NCI-H526 (cell line): ENCODE results near the gene KHDC1L.
"Not testable (repeated sequence)": the region's sequence is repeated elsewhere in the genome, so short reads cannot be mapped to it uniquely, and the experiment has no call there.

Source experiments
- DNase-seq, 2 experiments: peaks; one replicate each; lab custom pipeline; 2025; lab: John Stamatoyannopoulos, UW

KHDC1L gene

GRCh38 chr6:73204252-73204651, 21.0 kb downstream of the KHDC1L start:
- no peak for DNase-seq

- no peak for DNase-seq
Measured at GRCh38 chr6:73203098-73203497, 22.2 kb downstream of the KHDC1L start.

DNA sequence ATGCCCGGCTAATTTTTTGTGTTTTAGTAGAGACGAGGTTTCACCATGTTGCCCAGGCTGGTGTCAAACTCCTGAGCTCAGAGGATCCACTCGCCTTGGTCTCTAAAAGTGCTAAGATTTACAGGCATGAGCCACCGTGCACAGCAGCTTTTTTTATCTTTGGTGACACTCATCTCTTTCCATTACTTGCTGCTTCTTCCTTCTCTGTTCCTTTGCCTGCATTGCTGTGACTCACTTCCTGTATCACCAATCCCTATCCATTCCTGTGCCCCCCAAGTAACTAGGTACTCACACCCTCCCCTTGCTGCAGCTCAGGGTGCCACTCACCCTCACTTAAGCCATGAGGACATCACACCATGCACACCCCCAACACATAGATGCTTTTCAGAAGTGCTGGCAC, 24.6 kb downstream of the KHDC1L start:
- DNase-seq = no peak

GRCh38 chr6:73200247-73200646, 25.0 kb downstream of the KHDC1L start:
- DNase-seq = no peak

GRCh38 chr6:73194744-73195143, 30.6 kb downstream of the KHDC1L start:
- DNase-seq = no peak

DNA sequence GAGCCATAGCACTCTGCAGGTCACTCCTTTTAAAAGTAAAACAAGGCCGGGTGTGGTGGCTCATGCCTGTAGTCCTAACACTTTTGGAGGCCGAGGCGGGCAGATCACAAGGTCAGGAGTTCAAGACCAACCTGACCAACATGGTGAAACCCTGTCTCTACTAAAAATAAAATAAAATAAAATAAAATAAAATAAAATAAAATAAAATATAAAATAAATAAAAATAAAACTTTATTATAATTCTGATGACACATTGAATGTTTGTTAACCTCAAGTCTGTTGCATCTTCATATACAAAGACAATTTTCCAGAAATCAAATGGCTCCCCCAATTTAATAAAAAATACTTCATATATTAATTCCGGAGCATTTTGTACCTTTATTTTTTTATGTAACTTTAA, 32.0 kb downstream of the KHDC1L start:
- DNase-seq = not testable (repeated sequence)

GRCh38 chr6:73182021-73182607, 43.2 kb downstream of the KHDC1L start:
- DNase-seq = no peak

DNA sequence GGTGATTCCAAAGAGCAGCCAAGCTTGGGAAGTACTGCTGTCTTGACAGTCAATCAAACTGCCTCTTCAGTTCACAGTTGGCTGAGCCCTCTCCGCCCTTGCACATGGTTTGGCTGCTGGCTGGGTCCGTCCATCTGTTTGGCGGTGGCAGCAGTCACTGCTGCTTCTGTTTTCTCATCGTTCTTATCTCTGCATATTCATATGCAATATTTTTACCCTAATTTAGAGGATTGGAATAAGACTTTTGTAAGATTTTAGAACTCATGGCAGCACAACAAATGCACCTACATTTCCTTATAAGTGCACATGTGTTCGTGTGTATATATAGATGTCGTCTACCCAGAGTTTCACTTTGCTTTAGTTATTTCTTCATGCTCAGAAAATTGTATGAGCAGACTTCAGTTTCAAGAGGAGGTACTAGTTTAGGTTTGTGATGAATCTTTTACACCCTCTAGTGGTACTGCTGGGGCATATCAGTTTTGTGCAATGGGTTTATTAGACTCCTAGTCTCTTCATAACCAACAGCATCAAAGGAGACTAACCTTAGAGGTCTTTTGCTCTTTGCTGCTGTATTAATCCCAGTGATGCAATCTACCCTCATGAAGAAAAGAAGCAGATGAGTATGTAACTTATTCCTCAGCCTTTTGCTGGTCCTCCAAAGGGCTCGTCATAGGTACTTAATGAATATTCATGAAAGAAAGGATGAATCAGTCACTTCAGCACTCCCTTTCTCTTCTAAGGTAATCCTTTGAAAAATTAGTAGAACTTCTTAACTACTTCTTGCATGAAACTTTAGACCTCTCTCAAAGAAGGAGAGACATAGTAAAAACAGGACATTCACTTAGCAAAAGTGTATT, 44.3 kb downstream of the KHDC1L start:
- peak; percentile 62 to 67 for DNase-seq

GRCh38 chr6:73180076-73180738, 45.1 kb downstream of the KHDC1L start:
- no peak for DNase-seq

DNA sequence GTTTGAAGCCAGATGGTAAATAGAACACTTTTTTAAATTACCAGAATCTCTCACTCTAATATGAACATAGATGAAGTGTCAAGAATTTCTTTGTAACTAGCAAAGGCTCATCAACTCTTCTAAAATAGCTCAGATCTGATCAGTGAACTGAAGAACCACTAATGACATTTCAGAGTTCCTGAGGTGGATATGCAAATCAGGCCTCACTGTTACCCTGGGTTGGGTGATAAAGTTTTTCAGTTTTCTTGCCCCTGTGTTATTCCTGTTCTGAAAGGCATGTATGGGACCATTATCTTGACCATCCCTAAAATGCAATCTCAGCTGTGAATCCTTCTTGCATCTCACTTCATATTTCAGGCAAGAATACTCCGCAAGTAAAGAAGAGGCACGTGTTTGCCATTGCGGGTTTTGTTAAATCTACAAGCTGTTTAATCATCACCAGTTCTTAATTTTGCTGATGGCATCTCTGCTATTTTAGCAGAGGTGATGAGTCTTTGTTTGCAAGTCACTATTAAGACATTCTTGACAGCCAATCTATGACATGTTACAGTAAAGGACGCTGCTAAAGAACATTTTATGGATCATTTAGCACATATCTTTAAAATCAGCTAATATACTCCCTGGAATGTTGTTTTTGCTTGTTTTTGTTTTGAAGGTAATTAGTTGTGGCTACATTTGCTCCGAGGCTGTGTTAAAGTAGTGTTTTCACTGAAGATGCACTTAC, 47.9 kb downstream of the KHDC1L start:
- DNase-seq = peak in 1 of 2 experiments; percentile 25

DNA sequence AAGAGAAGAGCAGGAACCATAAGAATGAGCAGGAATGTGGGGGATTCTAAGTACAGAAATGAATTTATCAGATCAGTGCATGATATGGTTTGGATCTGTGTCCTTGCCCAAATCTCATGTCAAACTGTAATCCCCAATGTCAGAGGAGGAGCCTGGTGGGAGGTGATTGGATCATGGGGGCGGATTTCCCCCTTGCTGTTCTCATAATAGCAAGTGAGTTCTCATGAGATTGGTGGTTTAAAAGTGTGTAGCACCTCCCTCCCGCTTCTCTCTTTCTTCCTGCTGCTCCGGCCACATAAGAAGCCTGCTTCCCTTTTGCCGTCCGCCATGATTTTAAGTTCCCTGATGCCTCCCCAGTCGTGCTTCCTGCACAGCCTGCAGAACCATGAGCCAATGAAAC, 49.2 kb downstream of the KHDC1L start:
- DNase-seq = no peak

DNA sequence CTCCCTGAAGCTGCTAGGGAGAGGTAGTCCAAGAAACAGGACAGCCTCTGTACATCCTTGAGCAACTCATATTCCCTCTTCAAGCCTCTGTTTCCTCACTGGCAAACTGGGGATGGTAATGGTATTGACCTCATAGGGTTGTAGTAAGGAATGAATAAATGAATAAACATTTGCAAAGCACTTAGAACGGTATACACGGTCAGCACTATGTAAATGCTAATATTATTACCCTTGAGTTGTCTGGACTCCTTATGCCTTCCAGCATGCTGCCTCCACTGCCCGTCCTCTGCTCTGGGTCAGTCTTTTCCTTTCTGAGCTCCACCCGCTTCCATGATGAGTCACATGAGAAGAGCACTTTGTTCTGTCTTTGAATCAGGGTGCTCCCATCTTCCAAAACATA, 50.6 kb downstream of the KHDC1L start:
- DNase-seq = no peak
